A549 treated with RU486 at 1 μM for 4 hours (cell line): Measurements from ENCODE around the gene RAP1GDS1. TPM values are rescaled to one million over a fixed set of nuclear protein-coding genes. Genes with fewer than 3 reads are reported as not detected.

Source experiments
- total RNA-seq: library from RNA; stranded (reverse); fragments of 200-300 nt; extraction: Qiagen RNA extraction; gene quantifications from 5 replicates; pipeline ENCODE4 v1.2.3, GENCODE V29; 2022; ENCODE audit warnings: low read depth

RAP1GDS1 gene
- 18.4 to 28.5 TPM (median 25.2 TPM) in 5 replicates for total RNA-seq

GRCh38 chr4:98260579-98261404 lies at the start of gene RAP1GDS1:
Gene RAP1GDS1, plus strand, starts transcription at chr4:98261384. Its CDS starts 182 bp downstream, at chr4:98261566.

Other genes with a start within 250 kb of the RAP1GDS1 start
- gene STPG2, start 117.9 kb upstream of the RAP1GDS1 start, total RNA-seq: not detected in 5 replicates